Effector memory CD4-positive, alpha-beta T cell (primary cell): ENCODE data around the gene RBM10.

ENCODE experiments used
- DNase-seq, 3 donors: peaks; one replicate each; pipeline ENCODE4 v3.0.0-alpha.2; 2020
- H3K27ac ChIP-seq: 2 replicates; pipeline ENCODE4 v1.7.0; 2013; ENCODE audit warnings: mild to moderate bottlenecking, low read length, moderate library complexity; ENCODE audit not compliant: insufficient read depth, poor library complexity, severe bottlenecking
- H3K27me3 ChIP-seq: replicated peaks from 2 replicates; pipeline ENCODE4 v1.7.0; 2013; ENCODE audit warnings: mild to moderate bottlenecking, low read length; ENCODE audit not compliant: insufficient read depth, control insufficient read depth, poor library complexity, severe bottlenecking
- H3K36me3 ChIP-seq: 2 replicates; pipeline ENCODE4 v1.7.0; 2013; ENCODE audit warnings: mild to moderate bottlenecking, low read length, moderate library complexity; ENCODE audit not compliant: control insufficient read depth, insufficient read depth
- H3K4me1 ChIP-seq: 2 replicates; pipeline ENCODE4 v1.7.0; 2013; ENCODE audit warnings: low read length, mild to moderate bottlenecking; ENCODE audit not compliant: control insufficient read depth, insufficient read depth, poor library complexity, severe bottlenecking
- H3K4me3 ChIP-seq: 2 replicates; pipeline ENCODE4 v1.7.0; 2013; ENCODE audit warnings: low read length, low read depth, mild to moderate bottlenecking; ENCODE audit not compliant: insufficient read depth, poor library complexity, severe bottlenecking
- H3K9me3 ChIP-seq: 2 replicates; pipeline ENCODE4 v1.7.0; 2013; ENCODE audit warnings: mild to moderate bottlenecking, low read length, moderate library complexity; ENCODE audit not compliant: control insufficient read depth

RBM10 gene

DNA sequence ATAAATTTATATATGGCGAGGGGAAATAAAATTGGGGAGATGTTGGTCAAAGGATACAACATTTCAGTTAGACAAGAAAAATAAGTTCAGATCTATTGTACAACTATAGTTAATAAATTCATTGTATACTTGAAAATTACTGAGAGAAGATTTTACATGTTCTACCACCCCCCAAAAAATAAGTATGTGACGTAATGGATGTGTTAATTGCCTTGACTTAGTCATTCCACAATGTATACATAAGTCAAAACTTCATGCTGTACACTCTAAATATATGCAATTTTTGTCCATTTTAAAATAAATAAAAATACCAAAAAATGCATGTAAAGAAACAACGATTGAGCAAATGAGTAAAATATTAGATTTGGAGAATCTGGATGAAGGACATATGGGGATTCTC is 89.6 kb downstream of the RBM10 start:
- H3K4me3 ChIP-seq, result no peak overlapping the region
- peaks cover 1% of the 10 kb centered on the region for H3K36me3 ChIP-seq
- peak overlapping the region; percentile 94 for H3K27ac ChIP-seq
- H3K9me3 ChIP-seq, result no peaks in the 10 kb centered on the region
- H3K4me1 ChIP-seq, result no peaks in the 10 kb centered on the region
- no peaks in the 10 kb centered on the region for H3K27me3 ChIP-seq
- DNase-seq, result no peak

DNA sequence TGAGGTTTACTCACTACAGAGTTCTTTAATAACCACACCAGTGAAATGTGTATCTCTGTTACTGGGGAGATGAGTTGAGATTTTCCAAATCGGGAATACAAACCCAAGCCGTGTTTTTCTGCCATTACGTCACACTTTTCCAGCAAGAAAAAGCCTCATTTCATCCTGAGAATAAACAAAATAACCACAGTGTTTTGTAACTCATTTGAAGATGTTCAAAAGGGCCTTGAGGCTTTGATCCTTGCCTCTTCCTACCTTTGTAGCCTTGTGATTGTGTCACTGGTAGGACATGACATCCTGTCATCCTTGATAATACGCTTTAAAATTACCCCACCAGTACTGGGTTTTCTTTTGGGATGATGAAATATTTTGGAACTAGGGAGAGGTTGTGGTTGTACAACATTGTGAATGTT is 90.7 kb downstream of the RBM10 start:
- Histone ChIP-seq H3K4me3 (no peak overlapping the region), H3K36me3 (peaks cover 12% of the 10 kb centered on the region), H3K27me3 (no peaks in the 10 kb centered on the region), H3K9me3 (no peaks in the 10 kb centered on the region), H3K4me1 (no peaks in the 10 kb centered on the region), H3K27ac (no peak overlapping the region)
- no peak for DNase-seq
